ENCODE results near the gene ETS1.

DNA sequence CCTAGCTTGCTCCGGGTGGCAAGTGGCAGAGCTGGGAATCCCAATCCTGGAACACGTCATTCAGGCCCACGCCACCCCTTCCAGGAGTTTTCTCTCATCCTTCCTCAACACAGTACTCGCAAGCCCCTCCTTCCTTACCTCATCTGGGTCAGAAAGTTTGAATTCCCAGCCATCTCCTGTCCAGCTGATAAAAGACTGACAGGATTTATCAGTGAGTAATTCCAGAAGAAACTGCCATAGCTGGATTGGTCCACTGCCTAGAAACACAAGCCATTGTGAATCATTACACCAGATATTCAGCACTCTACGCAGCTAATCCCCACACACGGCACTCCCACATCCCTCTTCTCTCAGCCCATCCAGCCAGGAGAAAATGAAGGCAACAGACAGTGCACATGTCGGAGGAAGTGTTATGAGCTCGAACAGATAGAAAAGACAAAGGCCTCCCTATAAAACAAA, 124.0 kb downstream of the ETS1 start:
- no peak for TF ChIP-seq ZXDB (tag by site-specific recombination; IDR thresholded peaks at IDR 0.05)
- TF ChIP-seq, protein P1, sequence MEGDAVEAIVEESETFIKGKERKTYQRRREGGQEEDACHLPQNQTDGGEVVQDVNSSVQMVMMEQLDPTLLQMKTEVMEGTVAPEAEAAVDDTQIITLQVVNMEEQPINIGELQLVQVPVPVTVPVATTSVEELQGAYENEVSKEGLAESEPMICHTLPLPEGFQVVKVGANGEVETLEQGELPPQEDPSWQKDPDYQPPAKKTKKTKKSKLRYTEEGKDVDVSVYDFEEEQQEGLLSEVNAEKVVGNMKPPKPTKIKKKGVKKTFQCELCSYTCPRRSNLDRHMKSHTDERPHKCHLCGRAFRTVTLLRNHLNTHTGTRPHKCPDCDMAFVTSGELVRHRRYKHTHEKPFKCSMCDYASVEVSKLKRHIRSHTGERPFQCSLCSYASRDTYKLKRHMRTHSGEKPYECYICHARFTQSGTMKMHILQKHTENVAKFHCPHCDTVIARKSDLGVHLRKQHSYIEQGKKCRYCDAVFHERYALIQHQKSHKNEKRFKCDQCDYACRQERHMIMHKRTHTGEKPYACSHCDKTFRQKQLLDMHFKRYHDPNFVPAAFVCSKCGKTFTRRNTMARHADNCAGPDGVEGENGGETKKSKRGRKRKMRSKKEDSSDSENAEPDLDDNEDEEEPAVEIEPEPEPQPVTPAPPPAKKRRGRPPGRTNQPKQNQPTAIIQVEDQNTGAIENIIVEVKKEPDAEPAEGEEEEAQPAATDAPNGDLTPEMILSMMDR (tag by site-specific recombination; IDR thresholded peaks at IDR 0.05) = no peak
- no peak for TF ChIP-seq ZNF571 (tag by site-specific recombination; IDR thresholded peaks at IDR 0.05)
- TF ChIP-seq MEIS1 (CRISPR knock-in tag; IDR thresholded peaks at IDR 0.05; ENCODE audit: borderline replicate concordance) = no peak
- no peak for TF ChIP-seq SP2 (tag by site-specific recombination; IDR thresholded peaks at IDR 0.05)
- no peak for TF ChIP-seq MZF1 (tag by site-specific recombination; IDR thresholded peaks at IDR 0.05; ENCODE audit: borderline replicate concordance)
- no peak for TF ChIP-seq ZNF596 (tag by site-specific recombination; IDR thresholded peaks at IDR 0.05)
- no peak for TF ChIP-seq YY2 (tag by site-specific recombination; IDR thresholded peaks at IDR 0.05)
- no peak for TF ChIP-seq ZNF521 (tag by site-specific recombination; IDR thresholded peaks at IDR 0.05)
- no peak for TF ChIP-seq GLI4 (tag by site-specific recombination; IDR thresholded peaks at IDR 0.05)
- TF ChIP-seq ZNF776 (tag by site-specific recombination; IDR thresholded peaks at IDR 0.05; ENCODE audit: borderline replicate concordance) = no peak
- TF ChIP-seq ZNF658 (tag by site-specific recombination; IDR thresholded peaks at IDR 0.05) = no peak
- no peak for TF ChIP-seq KLF16 (tag by site-specific recombination; IDR thresholded peaks at IDR 0.05)
- TF ChIP-seq, protein P2, sequence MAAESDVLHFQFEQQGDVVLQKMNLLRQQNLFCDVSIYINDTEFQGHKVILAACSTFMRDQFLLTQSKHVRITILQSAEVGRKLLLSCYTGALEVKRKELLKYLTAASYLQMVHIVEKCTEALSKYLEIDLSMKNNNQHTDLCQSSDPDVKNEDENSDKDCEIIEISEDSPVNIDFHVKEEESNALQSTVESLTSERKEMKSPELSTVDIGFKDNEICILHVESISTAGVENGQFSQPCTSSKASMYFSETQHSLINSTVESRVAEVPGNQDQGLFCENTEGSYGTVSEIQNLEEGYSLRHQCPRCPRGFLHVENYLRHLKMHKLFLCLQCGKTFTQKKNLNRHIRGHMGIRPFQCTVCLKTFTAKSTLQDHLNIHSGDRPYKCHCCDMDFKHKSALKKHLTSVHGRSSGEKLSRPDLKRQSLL (tag by site-specific recombination; IDR thresholded peaks at IDR 0.05) = no peak

All from HEK293 (cell line).